ACC112 (cell line): ENCODE data around the gene PCP2.

ENCODE experiments used
- H2AFZ ChIP-seq: fragments of 200-600 bp; sonication (generic); one replicate; pipeline ENCODE4 v1.6.0; 2017; ENCODE audit warnings: antibody characterized with exemption, low read length; ENCODE audit not compliant: unreplicated experiment
- H3K27ac ChIP-seq: fragments of 200-600 bp; sonication (generic); 2 replicates; pipeline ENCODE4 v1.5.1; 2014; ENCODE audit warnings: low read depth, mild to moderate bottlenecking, antibody characterized with exemption, low read length, moderate library complexity
- H3K27me3 ChIP-seq: fragments of 200-600 bp; sonication (generic); 2 replicates; pipeline ENCODE4 v1.6.1; 2014; ENCODE audit warnings: mild to moderate bottlenecking, antibody characterized with exemption, low read length, moderate library complexity, mixed read lengths; ENCODE audit not compliant: insufficient read depth
- H3K36me3 ChIP-seq: fragments of 200-600 bp; sonication (generic); 2 replicates; pipeline ENCODE4 v1.6.1; 2016; ENCODE audit warnings: mild to moderate bottlenecking, antibody characterized with exemption, low read length, moderate library complexity, mixed read lengths; ENCODE audit not compliant: insufficient read depth
- H3K4me1 ChIP-seq: fragments of 200-600 bp; sonication (generic); one replicate; pipeline ENCODE4 v1.6.1; 2016; ENCODE audit warnings: low read length, mixed read lengths; ENCODE audit not compliant: insufficient read depth, unreplicated experiment, control insufficient read depth
- H3K4me3 ChIP-seq: fragments of 200-600 bp; sonication (generic); 2 replicates; pipeline ENCODE4 v1.5.1; 2014; ENCODE audit warnings: mild to moderate bottlenecking, low read depth, low read length
- H3K79me2 ChIP-seq: fragments of 200-600 bp; sonication (generic); one replicate; pipeline ENCODE4 v1.6.0; 2016; ENCODE audit warnings: low read length; ENCODE audit not compliant: control insufficient read depth, unreplicated experiment, insufficient read depth

PCP2 gene

GRCh38 chr19:7617172-7617571 is 16.3 kb downstream of the PCP2 start:
- no peak overlapping the region for H3K27ac ChIP-seq
- H3K4me1 ChIP-seq = no peaks in the 10 kb centered on the region
- H3K79me2 ChIP-seq = no peaks in the 10 kb centered on the region
- H3K36me3 ChIP-seq = no peaks in the 10 kb centered on the region; the same call in 1 of the 2 replicates
- H3K4me3 ChIP-seq = no peak overlapping the region
- no peaks in the 10 kb centered on the region for H3K27me3 ChIP-seq
- no peak overlapping the region for H2AFZ ChIP-seq

DNA sequence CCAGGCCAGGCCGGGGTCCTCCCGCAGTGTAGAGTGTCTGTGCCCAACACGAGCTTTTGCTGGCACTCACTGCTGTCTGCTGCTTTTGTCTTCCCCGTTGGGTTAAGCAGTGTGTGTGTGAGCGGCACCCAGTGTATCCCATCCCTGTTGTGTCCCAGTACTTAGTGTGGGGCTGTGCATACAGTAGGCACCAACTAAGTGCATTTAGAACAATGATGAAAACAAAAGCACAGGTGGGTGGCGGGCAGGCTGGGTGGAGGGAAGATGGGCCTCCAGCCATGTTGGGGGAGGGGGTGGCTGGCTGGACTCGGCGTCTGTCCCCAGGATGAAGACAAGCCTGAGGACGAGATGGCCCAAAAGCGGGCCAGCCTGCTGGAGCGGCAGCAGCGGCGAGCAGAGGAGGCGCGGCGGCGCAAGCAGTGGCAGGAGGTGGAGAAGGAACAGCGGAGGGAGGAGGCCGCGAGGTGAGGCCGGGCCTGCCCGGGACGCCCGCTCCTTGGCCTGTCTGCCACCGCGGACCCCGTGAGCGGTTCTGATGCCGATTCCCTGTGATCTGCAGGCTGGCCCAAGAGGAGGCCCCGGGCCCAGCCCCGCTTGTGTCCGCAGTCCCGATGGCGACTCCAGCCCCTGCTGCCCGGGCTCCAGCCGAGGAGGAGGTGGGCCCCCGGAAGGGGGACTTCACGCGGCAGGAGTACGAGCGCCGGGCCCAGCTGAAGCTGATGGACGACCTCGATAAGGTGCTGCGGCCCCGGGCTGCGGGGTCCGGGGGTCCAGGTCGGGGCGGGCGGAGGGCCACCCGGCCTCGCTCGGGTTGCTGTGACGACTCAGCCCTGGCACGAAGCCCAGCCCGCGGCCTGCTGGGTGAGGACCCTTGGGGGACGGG is 18.4 kb downstream of the PCP2 start:
- no peak overlapping the region for H3K27ac ChIP-seq
- no peaks in the 10 kb centered on the region for H3K4me1 ChIP-seq
- H3K79me2 ChIP-seq = no peaks in the 10 kb centered on the region
- H2AFZ ChIP-seq = no peak overlapping the region
- H3K27me3 ChIP-seq = no peaks in the 10 kb centered on the region
- H3K4me3 ChIP-seq = no peak overlapping the region
- no peaks in the 10 kb centered on the region for H3K36me3 ChIP-seq

DNA sequence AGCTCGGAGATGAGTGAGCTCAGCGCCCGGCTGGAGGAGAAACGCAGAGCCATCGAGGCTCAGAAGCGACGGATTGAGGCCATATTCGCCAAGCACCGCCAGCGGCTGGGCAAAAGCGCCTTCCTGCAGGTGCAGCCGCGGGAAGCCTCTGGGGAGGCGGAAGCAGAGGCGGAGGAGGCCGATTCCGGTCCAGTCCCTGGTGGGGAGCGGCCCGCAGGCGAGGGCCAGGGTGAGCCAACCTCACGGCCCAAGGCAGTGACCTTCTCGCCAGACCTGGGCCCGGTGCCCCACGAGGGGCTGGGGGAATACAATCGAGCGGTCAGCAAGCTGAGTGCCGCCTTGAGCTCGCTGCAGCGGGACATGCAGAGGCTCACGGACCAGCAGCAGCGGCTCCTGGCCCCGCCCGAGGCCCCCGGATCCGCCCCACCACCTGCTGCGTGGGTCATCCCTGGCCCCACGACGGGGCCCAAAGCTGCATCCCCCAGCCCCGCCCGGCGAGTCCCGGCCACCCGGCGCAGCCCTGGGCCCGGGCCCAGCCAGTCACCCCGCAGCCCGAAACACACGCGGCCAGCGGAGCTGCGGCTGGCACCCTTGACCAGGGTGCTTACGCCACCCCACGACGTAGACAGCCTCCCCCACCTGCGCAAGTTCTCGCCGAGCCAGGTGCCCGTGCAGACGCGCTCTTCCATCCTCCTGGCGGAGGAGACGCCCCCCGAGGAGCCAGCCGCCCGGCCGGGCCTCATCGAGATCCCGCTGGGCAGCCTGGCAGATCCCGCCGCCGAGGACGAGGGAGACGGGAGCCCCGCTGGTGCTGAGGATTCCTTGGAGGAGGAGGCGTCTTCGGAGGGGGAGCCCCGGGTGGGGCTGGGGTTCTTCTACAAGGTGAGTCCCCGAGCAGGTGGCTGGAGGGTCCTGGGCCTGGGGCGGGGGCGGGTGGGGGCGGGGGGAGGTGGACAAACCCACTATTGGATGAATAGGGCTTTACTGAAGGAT is 20.9 kb downstream of the PCP2 start:
- H3K36me3 ChIP-seq = no peaks in the 10 kb centered on the region
- no peaks in the 10 kb centered on the region for H3K27me3 ChIP-seq
- H3K4me1 ChIP-seq = no peaks in the 10 kb centered on the region
- no peaks in the 10 kb centered on the region for H3K79me2 ChIP-seq
- H2AFZ ChIP-seq = no peak overlapping the region
- H3K27ac ChIP-seq = no peak overlapping the region
- no peak overlapping the region for H3K4me3 ChIP-seq

DNA sequence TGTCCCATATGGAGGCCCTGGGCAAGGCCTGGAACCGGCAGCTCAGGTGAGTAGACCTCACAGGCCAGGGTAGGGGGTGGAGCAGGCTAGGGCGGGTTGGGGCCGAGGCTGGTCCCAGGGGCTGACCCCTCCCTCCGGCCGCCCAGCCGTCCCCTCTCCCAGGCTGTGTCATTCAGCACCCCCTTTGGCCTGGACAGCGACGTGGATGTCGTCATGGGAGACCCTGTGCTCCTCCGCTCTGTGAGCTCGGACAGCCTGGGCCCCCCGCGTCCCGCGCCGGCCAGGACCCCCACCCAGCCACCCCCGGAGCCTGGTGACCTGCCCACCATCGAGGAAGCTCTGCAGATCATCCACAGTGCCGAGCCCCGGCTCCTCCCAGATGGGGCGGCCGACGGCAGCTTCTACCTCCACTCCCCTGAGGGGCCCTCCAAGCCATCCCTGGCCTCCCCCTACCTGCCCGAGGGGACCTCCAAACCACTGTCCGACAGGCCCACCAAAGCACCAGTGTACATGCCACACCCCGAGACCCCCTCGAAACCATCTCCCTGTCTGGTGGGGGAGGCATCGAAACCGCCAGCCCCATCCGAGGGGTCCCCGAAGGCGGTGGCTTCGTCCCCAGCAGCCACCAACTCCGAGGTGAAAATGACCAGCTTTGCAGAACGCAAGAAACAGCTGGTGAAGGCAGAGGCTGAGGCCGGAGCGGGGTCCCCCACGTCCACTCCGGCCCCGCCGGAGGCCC is 21.8 kb downstream of the PCP2 start:
- Histone ChIP-seq H2AFZ (no peak overlapping the region), H3K4me3 (no peak overlapping the region), H3K79me2 (no peaks in the 10 kb centered on the region), H3K36me3 (no peaks in the 10 kb centered on the region), H3K27me3 (no peaks in the 10 kb centered on the region), H3K4me1 (no peaks in the 10 kb centered on the region), H3K27ac (no peak overlapping the region)

DNA sequence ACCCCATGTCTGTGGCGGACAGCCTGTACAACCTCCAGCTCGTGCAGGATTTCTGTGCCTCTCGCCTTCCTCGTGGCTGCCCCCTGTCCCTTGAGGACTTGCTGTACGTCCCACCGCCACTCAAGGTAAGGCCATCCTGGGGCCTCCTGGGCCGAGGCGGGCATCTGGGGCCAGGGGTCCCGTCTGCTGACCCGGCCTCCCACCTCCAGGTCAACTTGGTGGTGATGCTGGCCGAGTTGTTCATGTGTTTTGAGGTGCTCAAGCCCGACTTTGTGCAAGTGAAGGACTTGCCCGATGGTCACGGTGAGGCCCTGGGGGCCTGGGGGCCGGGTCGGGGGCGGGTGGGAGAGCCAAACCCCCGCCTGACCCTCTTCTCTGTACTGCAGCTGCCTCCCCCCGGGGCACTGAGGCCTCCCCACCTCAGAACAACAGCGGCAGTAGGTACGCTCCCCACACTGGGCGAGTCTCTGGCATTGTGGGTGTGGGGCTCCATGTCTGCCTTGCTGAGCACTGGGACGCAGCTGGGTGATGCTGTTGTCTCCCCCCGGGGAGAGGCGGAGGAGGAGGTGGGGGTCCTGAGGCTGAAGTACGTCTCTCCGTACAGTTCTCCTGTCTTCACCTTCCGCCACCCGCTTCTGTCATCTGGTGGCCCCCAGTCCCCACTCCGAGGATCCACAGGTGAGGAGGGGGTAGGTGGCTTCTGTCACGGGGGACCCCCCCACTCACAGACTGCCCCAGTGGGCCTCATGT is 22.9 kb downstream of the PCP2 start:
- Histone ChIP-seq H3K27me3 (no peaks in the 10 kb centered on the region), H3K4me1 (no peaks in the 10 kb centered on the region), H3K4me3 (no peak overlapping the region), H3K36me3 (no peaks in the 10 kb centered on the region), H3K79me2 (no peaks in the 10 kb centered on the region), H2AFZ (no peak overlapping the region), H3K27ac (no peak overlapping the region)

- Histone ChIP-seq H3K79me2 (no peaks in the 10 kb centered on the region), H3K4me1 (no peaks in the 10 kb centered on the region), H3K27me3 (no peaks in the 10 kb centered on the region), H3K36me3 (no peaks in the 10 kb centered on the region), H2AFZ (no peak overlapping the region), H3K4me3 (no peak overlapping the region), H3K27ac (no peak overlapping the region)
These were observed 25.5 kb downstream of the PCP2 start for GRCh38 chr19:7607874-7608560.

DNA sequence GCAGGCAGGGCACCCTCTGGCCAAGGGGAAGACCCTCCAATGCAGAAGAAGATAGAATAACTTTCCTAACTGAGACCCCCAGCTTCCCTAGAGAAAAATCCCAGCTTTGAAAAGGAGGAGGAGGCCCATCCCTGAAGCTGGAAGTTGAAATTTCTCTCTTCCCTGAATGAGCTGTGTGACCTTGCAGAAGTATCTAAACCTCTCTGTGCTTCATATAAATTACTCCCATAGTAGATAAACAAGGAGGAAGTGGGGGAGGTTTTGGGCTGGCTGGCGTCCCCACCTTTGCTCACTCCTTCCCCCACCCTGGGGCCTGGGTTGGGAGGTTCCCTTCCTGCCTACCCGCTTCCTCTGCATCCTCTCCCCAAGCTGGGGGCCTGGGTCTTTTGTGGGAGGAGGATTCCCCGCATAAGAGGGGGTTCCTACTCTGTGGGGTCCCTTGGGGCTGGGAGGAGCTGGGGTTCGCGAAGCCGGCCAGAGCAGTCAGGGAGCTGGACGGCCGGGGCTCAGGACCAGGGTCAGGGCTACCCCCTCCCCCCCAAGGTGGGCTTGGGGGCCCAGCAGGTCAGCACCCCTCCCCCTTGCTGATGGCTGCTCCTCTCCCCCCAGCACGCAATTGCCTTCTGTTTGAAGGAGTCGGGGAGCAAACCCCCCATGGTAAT is 26.2 kb downstream of the PCP2 start:
- H3K79me2 ChIP-seq = no peaks in the 10 kb centered on the region
- H3K27me3 ChIP-seq = no peaks in the 10 kb centered on the region
- H3K27ac ChIP-seq = no peak overlapping the region
- no peaks in the 10 kb centered on the region for H3K4me1 ChIP-seq
- no peak overlapping the region for H3K4me3 ChIP-seq
- no peak overlapping the region for H2AFZ ChIP-seq
- H3K36me3 ChIP-seq = no peaks in the 10 kb centered on the region

GRCh38 chr19:7606289-7606688 is 27.2 kb downstream of the PCP2 start:
- Histone ChIP-seq H2AFZ (no peak overlapping the region), H3K27me3 (no peaks in the 10 kb centered on the region), H3K4me3 (no peak overlapping the region), H3K36me3 (no peaks in the 10 kb centered on the region), H3K4me1 (no peaks in the 10 kb centered on the region), H3K27ac (no peak overlapping the region), H3K79me2 (no peaks in the 10 kb centered on the region)

GRCh38 chr19:7605490-7606222 is 27.9 kb downstream of the PCP2 start:
- no peak overlapping the region for H3K4me3 ChIP-seq
- no peaks in the 10 kb centered on the region for H3K36me3 ChIP-seq
- H3K4me1 ChIP-seq = no peaks in the 10 kb centered on the region
- H3K79me2 ChIP-seq = no peaks in the 10 kb centered on the region
- no peak overlapping the region for H3K27ac ChIP-seq
- no peak overlapping the region for H2AFZ ChIP-seq
- no peaks in the 10 kb centered on the region for H3K27me3 ChIP-seq
